SK-N-SH treated with all-trans-retinoic acid at 6 μM for 48 hours (cell line): ENCODE results near the gene TSSK1B.

Source experiments
- ISL1 ChIP-seq: fragments of 250-450 bp; sonication (Bioruptor Pico); IDR thresholded peaks from 2 replicates; pipeline ENCODE4 v2.1.2; 2022; ENCODE audit warnings: mild to moderate bottlenecking, moderate library complexity
- ZFP3 ChIP-seq: fragments of 250-450 bp; sonication (Bioruptor Pico); IDR thresholded peaks from 2 replicates; pipeline ENCODE4 v1.5.0; 2020; ENCODE audit warnings: mild to moderate bottlenecking, moderate library complexity
- ZNF8 ChIP-seq: fragments of 450-650 bp; formaldehyde crosslinking; IDR thresholded peaks from 2 replicates; pipeline ENCODE4 v1.5.0; 2020; ENCODE audit warnings: mild to moderate bottlenecking, moderate library complexity

DNA sequence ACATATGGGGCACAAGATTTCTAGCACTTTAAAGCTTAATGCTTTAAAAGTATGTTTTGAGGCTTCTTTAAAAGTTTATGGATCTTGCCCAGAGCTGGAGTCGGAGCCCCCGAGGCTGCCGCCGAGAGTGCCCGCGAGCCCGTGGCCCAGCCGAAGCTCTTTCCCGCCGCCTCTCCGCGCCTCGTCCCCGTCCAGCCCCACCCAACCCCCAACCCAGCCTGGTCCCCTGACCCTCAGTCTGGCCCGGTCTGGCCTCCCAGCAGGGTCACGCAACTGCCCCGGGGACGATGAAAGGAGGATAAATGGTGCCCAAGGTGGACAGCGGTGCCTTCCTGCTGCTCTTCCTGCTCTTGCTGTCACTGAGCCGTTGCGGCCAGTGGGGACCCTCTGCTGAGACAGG lies 1.7 kb downstream of the TSSK1B start:
- TF ChIP-seq ZFP3 (no peak), ISL1 (CRISPR knock-in tag) (no peak), ZNF8 (CRISPR knock-in tag) (no peak)
